ENCODE data around the gene NAA16. TPM values are rescaled to one million over a fixed set of nuclear protein-coding genes. Genes with fewer than 3 reads are reported as not detected.
A peak's percentile ranks its signal among the peaks of the same experiment; 100 is the strongest.

Gene NAA16
- total and polyA plus RNA-seq, 2 of the 4 experiments (the other 2 are of a cell fraction) = 6.6 to 8.8 TPM

GRCh38 chr13:41311406-41312175 is 524 bp downstream of the NAA16 start:
- Histone ChIP-seq H3K36me3 (ENCODE audit: control insufficient read depth, insufficient read depth, low read length) (no peaks in the 10 kb centered on the region), H3K18ac (ENCODE audit: low read depth, low read length) (peak overlapping the region; percentile 61), H2BK20ac (ENCODE audit: low read depth, low read length) (no peak overlapping the region), H3K56ac (ENCODE audit: extremely low read depth, insufficient read depth, low read length) (peak overlapping the region; percentile 75), H3K27ac (ENCODE audit: insufficient read depth, low read length) (peak overlapping the region; percentile 91), H3K9ac (ENCODE audit: low read depth, low read length) (peak overlapping the region; percentile 99), H4K20me1 (ENCODE audit: insufficient read depth, low read length) (peaks cover 31% of the 10 kb centered on the region), H2BK5ac (ENCODE audit: low read depth, low read length, poor library complexity, severe bottlenecking) (peak overlapping the region; percentile 79), H2BK15ac (ENCODE audit: low read depth, low read length) (no peak overlapping the region), H3K4me3 (ENCODE audit: insufficient read depth, low read depth, low read length) (peak overlapping the region; percentile 87), H2AK9ac (replicated peaks; ENCODE audit: low read depth, low read length, poor library complexity) (peak overlapping the region; percentile 84), H4K8ac (ENCODE audit: low read depth in 2 of 2, low read length in 2 of 2) (peak overlapping the region; percentile 60 to 76; a peak in 3 of 4 replicates), H4K91ac (ENCODE audit: insufficient read depth, low read depth, low read length) (peak overlapping the region; percentile 69), H2AK5ac (ENCODE audit: low read depth, low read length) (no peak overlapping the region), H3K14ac (replicated peaks; ENCODE audit: low read depth, low read length) (peak overlapping the region; percentile 95), H3K23ac (ENCODE audit: low read depth, low read length) (peak overlapping the region; percentile 97), H3K79me1 (ENCODE audit: low read depth in 1 of 2, low read length in 2 of 2) (peaks cover 0 to 34% of the 10 kb centered on the region in 2 experiments; a peak in 2 of 4 replicates), H3K9me1 (ENCODE audit: insufficient read depth, low read length) (peaks cover 7% of the 10 kb centered on the region), H3K9me3 (ENCODE audit: control insufficient read depth, insufficient read depth, low read length) (no peaks in the 10 kb centered on the region), H3K4me1 (ENCODE audit: control insufficient read depth, insufficient read depth, low read length) (peaks cover 11% of the 10 kb centered on the region), H3K4me2 (ENCODE audit: low read depth, low read length) (peak overlapping the region; percentile 96), H3K27me3 (ENCODE audit: control insufficient read depth, insufficient read depth, low read length) (no peaks in the 10 kb centered on the region), H2BK120ac (ENCODE audit: low read depth, low read length) (peak overlapping the region; percentile 66; the same call in 1 of the 2 replicates), H3K4ac (ENCODE audit: low read depth, low read length) (peak overlapping the region; percentile 90), H2AFZ (replicated peaks; ENCODE audit: low read length, poor library complexity) (peak overlapping the region; percentile 96), H4K5ac (ENCODE audit: low read depth, low read length) (peak overlapping the region; percentile 65; the same call in 1 of the 2 replicates)
- ChIA-PET CTCF (no interaction called here), POLR2A (ENCODE audit: unreplicated experiment) (no interaction called here)
- in situ Hi-C loops (cut with MboI; ENCODE audit: low sequenced_read_pairs) (loop anchor here (25.0 kb wide), 1 partner anchor 224 kb away; no protein-coding TSS in a partner anchor), intact Hi-C loops (cut with micrococcal nuclease) (loop anchor here (2.0 to 5.0 kb wide), 3 partner anchors 179 to 249 kb away; partner anchors contain the start of genes KBTBD6 and WBP4), dilution Hi-C loops (cut with HindIII; ENCODE audit: low sequenced_read_pairs, unreplicated experiment) (no loop called here)
- ATAC-seq (ENCODE audit: low read depth) (peak; percentile 57), DNase-seq (peak; percentile 6)
- 1% methylated on average over 33 of the region's 73 CpGs; no CpG with 5 or more reads in 1 of the 2 experiments for WGBS, 2 experiments (ENCODE audit: extremely low coverage in 2 of 2, insufficient read length in 1 of 2)
- TSS peak; percentile 57 for BruUV-seq (replicated peaks)
- 0 out of 2 replicates have a peak, but pooled peaks have one; percentile 3 for TF ChIP-seq MXI1 (IDR thresholded peaks at IDR 0.05; ENCODE audit: borderline replicate concordance, low read depth, low read length)
- 0 out of 2 replicates have a peak, but pooled peaks have one; percentile 16 for TF ChIP-seq MAZ (IDR thresholded peaks at IDR 0.05; ENCODE audit: borderline replicate concordance, low read depth, low read length)
- no peak for TF ChIP-seq NFE2L2 (IDR thresholded peaks at IDR 0.05; ENCODE audit: low read depth, low read length)
- TF ChIP-seq RCOR1 (IDR thresholded peaks at IDR 0.05; ENCODE audit: insufficient replicate concordance, low read length) = no peak
- no peak for TF ChIP-seq POLR2A (IDR thresholded peaks at IDR 0.05; ENCODE audit: low read depth, low read length)
- no peak for TF ChIP-seq MAFK (IDR thresholded peaks at IDR 0.05; ENCODE audit: low read depth, low read length)
- no peak for TF ChIP-seq SMC3 (IDR thresholded peaks at IDR 0.05; ENCODE audit: low read depth, low read length)
- no peak for TF ChIP-seq CTCF (conservative IDR thresholded peaks at IDR 0.05; ENCODE audit: low read depth, low read length)
- TF ChIP-seq RFX5 (IDR thresholded peaks at IDR 0.05; ENCODE audit: low read depth, low read length) = no peak
- TF ChIP-seq RAD21 (IDR thresholded peaks at IDR 0.05; ENCODE audit: low read length) = no peak
- no peak for TF ChIP-seq FOS (IDR thresholded peaks at IDR 0.05; ENCODE audit: low read depth, low read length)
- no peak for TF ChIP-seq CEBPB (IDR thresholded peaks at IDR 0.05; ENCODE audit: low read depth, low read length)

Data from IMR-90 (cell line).